Cerebellar cortex (tissue), 1 donor: ENCODE measurements around the gene IMMP2L.
"Not testable (repeated sequence)": the region's sequence is repeated elsewhere in the genome, so short reads cannot be mapped to it uniquely, and the experiment has no call there.

Experiments used
- DNase-seq: peaks from one replicate; pipeline ENCODE4 v3.0.0-alpha.2; 2015; ENCODE audit warnings: low spot score

IMMP2L gene

GRCh38 chr7:111262293-111263116 is 299.8 kb downstream of the IMMP2L start:
- no peak for DNase-seq

- no peak for DNase-seq
Observed at GRCh38 chr7:111261496-111261895, 300.8 kb downstream of the IMMP2L start.

- no peak for DNase-seq
Observed at GRCh38 chr7:111259991-111260390, 302.3 kb downstream of the IMMP2L start.

- DNase-seq = no peak
Observed at GRCh38 chr7:111256391-111256790, 305.9 kb downstream of the IMMP2L start.

GRCh38 chr7:111255576-111255975 is 306.7 kb downstream of the IMMP2L start:
- no peak for DNase-seq

GRCh38 chr7:111251365-111251764 is 310.9 kb downstream of the IMMP2L start:
- not testable (repeated sequence) for DNase-seq

- not testable (repeated sequence) for DNase-seq
Observed at GRCh38 chr7:111249807-111250206, 312.5 kb downstream of the IMMP2L start.

GRCh38 chr7:111242141-111242755 is 320.0 kb downstream of the IMMP2L start:
- no peak for DNase-seq

GRCh38 chr7:111240371-111240770 is 321.9 kb downstream of the IMMP2L start:
- no peak for DNase-seq

GRCh38 chr7:111239437-111239836 is 322.9 kb downstream of the IMMP2L start:
- DNase-seq = no peak

GRCh38 chr7:111238886-111239285 is 323.4 kb downstream of the IMMP2L start:
- DNase-seq = no peak

- DNase-seq = no peak
Observed at GRCh38 chr7:111235709-111236108, 326.6 kb downstream of the IMMP2L start.

GRCh38 chr7:111232249-111233084 is 329.8 kb downstream of the IMMP2L start:
- no peak for DNase-seq

- DNase-seq = no peak
Observed at GRCh38 chr7:111229916-111230315, 332.4 kb downstream of the IMMP2L start.

- DNase-seq = no peak
Observed at GRCh38 chr7:111229181-111229740, 333.0 kb downstream of the IMMP2L start.

GRCh38 chr7:111228437-111228836 is 333.9 kb downstream of the IMMP2L start:
- DNase-seq = no peak

- no peak for DNase-seq
Observed at GRCh38 chr7:111226800-111227199, 335.5 kb downstream of the IMMP2L start.

- DNase-seq = no peak
Observed at GRCh38 chr7:111224354-111225231, 337.7 kb downstream of the IMMP2L start.

GRCh38 chr7:111223802-111224253 is 338.5 kb downstream of the IMMP2L start:
- DNase-seq = no peak

- no peak for DNase-seq
Observed at GRCh38 chr7:111215550-111215949, 346.7 kb downstream of the IMMP2L start.

- no peak for DNase-seq
Observed at GRCh38 chr7:111212857-111213523, 349.3 kb downstream of the IMMP2L start.
